HG02852 (cell line): ENCODE data around the gene IDH3A.

Source experiments
- ATAC-seq: cut with Tn5 transposase; IDR thresholded peaks from one replicate; pipeline ENCODE4 v1.9.1; 2021; ENCODE audit warnings: mild to moderate bottlenecking, moderate library complexity; ENCODE audit not compliant: unreplicated experiment

IDH3A gene

GRCh38 chr15:78201281-78202190 is 52.4 kb downstream of the IDH3A start:
- no peak for ATAC-seq

GRCh38 chr15:78203346-78204225 is 54.4 kb downstream of the IDH3A start:
- no peak for ATAC-seq

- no peak for ATAC-seq
Measured at GRCh38 chr15:78204351-78205309, 55.5 kb downstream of the IDH3A start.

GRCh38 chr15:78205337-78205736 is 56.2 kb downstream of the IDH3A start:
- no peak for ATAC-seq

GRCh38 chr15:78205856-78206255 is 56.7 kb downstream of the IDH3A start:
- no peak for ATAC-seq

GRCh38 chr15:78206326-78207109 is 57.4 kb downstream of the IDH3A start:
- ATAC-seq = no peak

GRCh38 chr15:78207110-78207458 is 57.9 kb downstream of the IDH3A start:
- ATAC-seq = no peak

GRCh38 chr15:78207641-78208340 is 58.6 kb downstream of the IDH3A start:
- no peak for ATAC-seq

GRCh38 chr15:78208341-78208844 is 59.2 kb downstream of the IDH3A start:
- no peak for ATAC-seq

- ATAC-seq = no peak
Measured at GRCh38 chr15:78208887-78209645, 59.9 kb downstream of the IDH3A start.

- ATAC-seq = no peak
Measured at GRCh38 chr15:78209646-78210348, 60.6 kb downstream of the IDH3A start.

- no peak for ATAC-seq
Measured at GRCh38 chr15:78210349-78210717, 61.2 kb downstream of the IDH3A start.

GRCh38 chr15:78211189-78211921 is 62.2 kb downstream of the IDH3A start:
- no peak for ATAC-seq

GRCh38 chr15:78212008-78212407 is 62.8 kb downstream of the IDH3A start:
- ATAC-seq = no peak

GRCh38 chr15:78212546-78213424 is 63.6 kb downstream of the IDH3A start:
- no peak for ATAC-seq

- no peak for ATAC-seq
Measured at GRCh38 chr15:78213425-78213750, 64.2 kb downstream of the IDH3A start.
